Measurements from ENCODE around the gene RABGAP1L. TPM values are rescaled to one million over a fixed set of nuclear protein-coding genes. Genes with fewer than 3 reads are reported as not detected.

The RABGAP1L gene
- polyA plus RNA-seq, 3 donors = 35.2 to 75.3 (median 63.3) TPM

GRCh38 chr1:174872615-174873058 is 713.3 kb downstream of the RABGAP1L start:
- H3K27me3 ChIP-seq (ENCODE audit: control insufficient read depth in 2 of 2, insufficient read depth in 2 of 2, low read length in 2 of 2) = no peaks in the 10 kb centered on the region
- intact Hi-C loops (cut with micrococcal nuclease) = no loop called here
- no peak overlapping the region for H3K4me2 ChIP-seq (replicated peaks; ENCODE audit: extremely low read depth, low read length, poor library complexity, severe bottlenecking)
- H3K27ac Mint-ChIP-seq = peak overlapping the region in 1 of 7 donors; percentile 15
- no peak for TF ChIP-seq CTCF (IDR thresholded peaks at IDR 0.05)
- no peak for DNase-seq
- H3K36me3 ChIP-seq (replicated peaks in 1 of 2; ENCODE audit: control insufficient read depth in 1 of 2, insufficient read depth in 2 of 2, low read length in 2 of 2) = no peaks in the 10 kb centered on the region
- no peak overlapping the region for H3K4me3 ChIP-seq (replicated peaks in 1 of 3; ENCODE audit: low read depth in 2 of 3, low read length in 3 of 3)
- no peak overlapping the region for H3K27ac ChIP-seq (ENCODE audit: low read depth in 1 of 2, low read length in 2 of 2)
- peaks cover 0 to 6% (median 3%) of the 10 kb centered on the region in 7 donors for H3K9me3 Mint-ChIP-seq
- H3K4me1 ChIP-seq (ENCODE audit: control insufficient read depth in 1 of 2, insufficient read depth in 2 of 2, low read length in 2 of 2) = peaks cover 9% of the 10 kb centered on the region in 2 donors
- no peaks in the 10 kb centered on the region for H3K79me2 ChIP-seq (ENCODE audit: insufficient read depth, low read length)
- peaks cover 0 to 4% of the 10 kb centered on the region in 2 donors for H3K9me3 ChIP-seq (replicated peaks in 1 of 2; ENCODE audit: control insufficient read depth in 1 of 2, insufficient read depth in 1 of 2, low read length in 2 of 2)
- 100% methylated on average over 1 of the region's 2 CpGs for WGBS (ENCODE audit: insufficient coverage)
- peaks cover 26% of the 10 kb centered on the region for H3K4me1 Mint-ChIP-seq
- H3K9ac ChIP-seq (ENCODE audit: insufficient read depth, low read length, poor library complexity, severe bottlenecking) = no peak overlapping the region
- H3K27me3 Mint-ChIP-seq (ENCODE audit: low read depth in 3 of 3) = peaks cover 0 to 2% (median 2%) of the 10 kb centered on the region in 3 donors
- no peaks in the 10 kb centered on the region for H4K20me1 ChIP-seq (ENCODE audit: insufficient read depth, low read length)
- H2AFZ ChIP-seq (ENCODE audit: insufficient read depth, low read depth, low read length, poor library complexity, severe bottlenecking) = no peak overlapping the region
- no peak overlapping the region for H3K4me3 Mint-ChIP-seq
- H3K36me3 Mint-ChIP-seq = no peaks in the 10 kb centered on the region

GRCh38 chr1:174874331-174875053 is 715.2 kb downstream of the RABGAP1L start:
- no peaks in the 10 kb centered on the region for H3K27me3 ChIP-seq (ENCODE audit: control insufficient read depth in 2 of 2, insufficient read depth in 2 of 2, low read length in 2 of 2)
- peak overlapping the region; percentile 79 to 98 for H3K4me3 Mint-ChIP-seq
- peaks cover 0 to under 1% (median 0%) of the 10 kb centered on the region in 7 donors for H3K9me3 Mint-ChIP-seq
- H3K79me2 ChIP-seq (ENCODE audit: insufficient read depth, low read length) = no peaks in the 10 kb centered on the region
- H3K27ac ChIP-seq (ENCODE audit: low read depth in 1 of 2, low read length in 2 of 2) = peak overlapping the region in 1 of 2 donors; percentile 79
- peak overlapping the region; percentile 69 for H3K9ac ChIP-seq (ENCODE audit: insufficient read depth, low read length, poor library complexity, severe bottlenecking)
- H3K36me3 ChIP-seq (replicated peaks in 1 of 2; ENCODE audit: control insufficient read depth in 1 of 2, insufficient read depth in 2 of 2, low read length in 2 of 2) = no peaks in the 10 kb centered on the region
- DNase-seq = peak; percentile 22 to 29 (median 25)
- peaks cover 24% of the 10 kb centered on the region for H3K4me1 Mint-ChIP-seq
- peak overlapping the region; percentile 77 for H2AFZ ChIP-seq (ENCODE audit: insufficient read depth, low read depth, low read length, poor library complexity, severe bottlenecking)
- H3K4me2 ChIP-seq (replicated peaks; ENCODE audit: extremely low read depth, low read length, poor library complexity, severe bottlenecking) = peak overlapping the region; percentile 82
- H4K20me1 ChIP-seq (ENCODE audit: insufficient read depth, low read length) = no peaks in the 10 kb centered on the region
- no peak for TF ChIP-seq CTCF (IDR thresholded peaks at IDR 0.05)
- 30% methylated on average over 3 of the region's 11 CpGs for WGBS (ENCODE audit: insufficient coverage)
- intact Hi-C loops (cut with micrococcal nuclease) = no loop called here
- H3K9me3 ChIP-seq (replicated peaks in 1 of 2; ENCODE audit: control insufficient read depth in 1 of 2, insufficient read depth in 1 of 2, low read length in 2 of 2) = no peaks in the 10 kb centered on the region
- H3K36me3 Mint-ChIP-seq = peaks cover 2 to 5% of the 10 kb centered on the region in 2 donors
- peak overlapping the region; percentile 57 to 99 (median 93) for H3K4me3 ChIP-seq (replicated peaks in 1 of 3; ENCODE audit: low read depth in 2 of 3, low read length in 3 of 3)
- peaks cover 9% of the 10 kb centered on the region in 2 donors for H3K4me1 ChIP-seq (ENCODE audit: control insufficient read depth in 1 of 2, insufficient read depth in 2 of 2, low read length in 2 of 2)
- peaks cover 0 to 2% (median 2%) of the 10 kb centered on the region in 3 donors for H3K27me3 Mint-ChIP-seq (ENCODE audit: low read depth in 3 of 3)
- peak overlapping the region; percentile 23 to 89 (median 85) for H3K27ac Mint-ChIP-seq

Data from CD14-positive monocyte (primary cell).